Neural progenitor cell (in vitro differentiated cells): Measurements from ENCODE around the gene DNAJA4. TPM values are rescaled to one million over a fixed set of nuclear protein-coding genes. Genes with fewer than 3 reads are reported as not detected.

Experiments
- DNase-seq: peaks from one replicate; pipeline ENCODE4 v3.0.0-alpha.2; 2016; ENCODE audit warnings: low spot score
- H2AFZ ChIP-seq: fragments of 200-600 bp; sonication (generic); replicated peaks from 2 replicates; pipeline ENCODE4 v1.6.1; 2016; ENCODE audit warnings: antibody characterized with exemption
- H3F3A ChIP-seq: fragments of 200-600 bp; sonication (generic); 2 replicates; pipeline ENCODE4 v1.6.1; 2016; ENCODE audit warnings: antibody characterized with exemption, low read depth
- H3K27ac ChIP-seq: fragments of 200-600 bp; sonication (generic); 2 replicates; pipeline ENCODE4 v1.5.1; 2016; ENCODE audit warnings: mild to moderate bottlenecking
- H3K27me3 ChIP-seq: fragments of 200-600 bp; sonication (generic); 2 replicates; pipeline ENCODE4 v1.6.1; 2016; ENCODE audit warnings: mild to moderate bottlenecking, moderate library complexity
- H3K36me3 ChIP-seq: fragments of 200-600 bp; sonication (generic); 2 replicates; pipeline ENCODE4 v1.5.1; 2016
- H3K4me1 ChIP-seq: fragments of 200-600 bp; sonication (generic); 2 replicates; pipeline ENCODE4 v1.6.1; 2016; ENCODE audit warnings: mixed run types
- H3K4me2 ChIP-seq: fragments of 200-600 bp; sonication (generic); 2 replicates; pipeline ENCODE4 v1.6.1; 2016
- H3K4me3 ChIP-seq: fragments of 200-600 bp; sonication (generic); 2 replicates; pipeline ENCODE4 v1.5.1; 2016
- H3K79me2 ChIP-seq: fragments of 200-600 bp; sonication (generic); 2 replicates; pipeline ENCODE4 v1.6.1; 2016; ENCODE audit warnings: low read depth
- H3K9ac ChIP-seq: fragments of 200-600 bp; sonication (generic); 2 replicates; pipeline ENCODE4 v1.6.1; 2016
- H3K9me3 ChIP-seq: fragments of 200-600 bp; sonication (generic); 2 replicates; pipeline ENCODE4 v1.5.1; 2016; ENCODE audit warnings: low read depth
- H4K20me1 ChIP-seq: fragments of 200-600 bp; sonication (generic); 2 replicates; pipeline ENCODE4 v1.6.1; 2016; ENCODE audit warnings: low read depth
- H3K27ac Mint-ChIP-seq: 3 replicates; pipeline ENCODE4 v1.8.0; 2021; ENCODE audit warnings: mixed read lengths
- H3K27me3 Mint-ChIP-seq: 2 replicates; pipeline ENCODE4 v1.8.0; 2022; ENCODE audit warnings: low read depth, mild to moderate bottlenecking, inconsistent platforms, moderate library complexity, mixed read lengths; ENCODE audit not compliant: insufficient read depth
- H3K36me3 Mint-ChIP-seq: 3 replicates; pipeline ENCODE4 v1.8.0; 2021; ENCODE audit warnings: mixed read lengths
- H3K4me1 Mint-ChIP-seq: 3 replicates; pipeline ENCODE4 v1.8.0; 2021; ENCODE audit warnings: mixed read lengths
- H3K4me3 Mint-ChIP-seq: 3 replicates; pipeline ENCODE4 v1.8.0; 2021; ENCODE audit warnings: mild to moderate bottlenecking, moderate library complexity, mixed read lengths
- H3K9me3 Mint-ChIP-seq: 3 replicates; pipeline ENCODE4 v1.8.0; 2020; ENCODE audit warnings: mixed read lengths
- CTCF ChIP-seq: fragments of 200-600 bp; sonication (generic); IDR thresholded peaks from 2 replicates; pipeline ENCODE4 v1.5.1; 2017; ENCODE audit warnings: antibody characterized with exemption, mild to moderate bottlenecking
- EZH2 ChIP-seq: fragments of 200-600 bp; sonication (generic); IDR thresholded peaks from 2 replicates; pipeline ENCODE4 v1.6.1; 2017; ENCODE audit warnings: antibody characterized with exemption, mild to moderate bottlenecking, moderate library complexity
- EZH2phosphoT487 ChIP-seq: fragments of 200-600 bp; sonication (generic); IDR thresholded peaks from 2 replicates; pipeline ENCODE4 v1.6.1; 2017; ENCODE audit warnings: antibody characterized with exemption
- total RNA-seq: library from RNA; depleted of rRNA; stranded (reverse); fragments of >200 nt; gene quantifications from 2 replicates; pipeline ENCODE4 v1.2.3, GENCODE V29; 2015; ENCODE audit warnings: low replicate concordance

Gene DNAJA4
- total RNA-seq: 0.12 TPM in 1 of 2 replicates, not detected in the other

GRCh38 chr15:78264304-78265136, at the start of gene DNAJA4:
Gene DNAJA4 (plus strand): TSS chr15:78264562. CDS start chr15:78264764, 202 bp downstream.
- no peak within 1 kb of the TSS for H3K9ac ChIP-seq
- no peak within 1 kb of the TSS for H3K27ac Mint-ChIP-seq
- H3K9me3 ChIP-seq: no peaks in the 10 kb centered on the region
- H3K36me3 ChIP-seq: no peaks in the 10 kb centered on the region
- H4K20me1 ChIP-seq: no peaks in the 10 kb centered on the region
- no peaks in the 10 kb centered on the region for H3K36me3 Mint-ChIP-seq
- no peak within 1 kb of the TSS for H3K4me3 Mint-ChIP-seq
- peak; percentile 17 for DNase-seq
- no peak within 1 kb of the TSS for H3K4me2 ChIP-seq
- no peak within 1 kb of the TSS for H3K4me3 ChIP-seq
- no peaks in the 10 kb centered on the region for H3K79me2 ChIP-seq
- H3K27me3 Mint-ChIP-seq: peaks cover 4% of the 10 kb centered on the region
- no peaks in the 10 kb centered on the region for H3K4me1 ChIP-seq
- no peak within 1 kb of the TSS for H3K27ac ChIP-seq
- no peaks in the 10 kb centered on the region for H3F3A ChIP-seq
- TF ChIP-seq CTCF (no peak), EZH2 (no peak), EZH2phosphoT487 (peak; percentile 11)
- peaks cover 19% of the 10 kb centered on the region for H3K27me3 ChIP-seq
- H3K4me1 Mint-ChIP-seq: peaks cover 18% of the 10 kb centered on the region
- H3K9me3 Mint-ChIP-seq: no peaks in the 10 kb centered on the region
- H2AFZ ChIP-seq: no peak within 1 kb of the TSS

- no peaks in the 10 kb centered on the region for H3F3A ChIP-seq
- H3K27me3 ChIP-seq: no peaks in the 10 kb centered on the region
- H3K9me3 ChIP-seq: no peaks in the 10 kb centered on the region
- H3K4me1 ChIP-seq: no peaks in the 10 kb centered on the region
- no peaks in the 10 kb centered on the region for H3K9me3 Mint-ChIP-seq
- no peaks in the 10 kb centered on the region for H3K36me3 Mint-ChIP-seq
- no peak for TF ChIP-seq CTCF
- TF ChIP-seq EZH2phosphoT487: no peak
- TF ChIP-seq EZH2: no peak
- DNase-seq: no peak
- H3K4me3 ChIP-seq: no peak overlapping the region
- H2AFZ ChIP-seq: no peak overlapping the region
- peaks cover 15% of the 10 kb centered on the region for H3K4me1 Mint-ChIP-seq
- H3K4me2 ChIP-seq: no peak overlapping the region
- no peak overlapping the region for H3K4me3 Mint-ChIP-seq
- no peak overlapping the region for H3K27ac ChIP-seq
- H3K27me3 Mint-ChIP-seq: peaks cover 5% of the 10 kb centered on the region
- H3K9ac ChIP-seq: no peak overlapping the region
- no peaks in the 10 kb centered on the region for H3K79me2 ChIP-seq
- no peaks in the 10 kb centered on the region for H3K36me3 ChIP-seq
- no peak overlapping the region for H3K27ac Mint-ChIP-seq
- H4K20me1 ChIP-seq: no peaks in the 10 kb centered on the region
Measured at GRCh38 chr15:78216276-78217104, 47.9 kb upstream of the DNAJA4 start.

- Histone ChIP-seq H2AFZ (peak overlapping the region; percentile 87), H3K4me1 (no peaks in the 10 kb centered on the region), H3K4me3 (no peak overlapping the region), H3K9me3 (no peaks in the 10 kb centered on the region), H3K27me3 (no peaks in the 10 kb centered on the region), H3K79me2 (no peaks in the 10 kb centered on the region), H4K20me1 (no peaks in the 10 kb centered on the region), H3K36me3 (no peaks in the 10 kb centered on the region), H3K4me2 (no peak overlapping the region), H3K27ac (no peak overlapping the region), H3F3A (no peaks in the 10 kb centered on the region), H3K9ac (no peak overlapping the region)
- peaks cover 4% of the 10 kb centered on the region for H3K4me1 Mint-ChIP-seq
- DNase-seq: no peak
- no peak overlapping the region for H3K4me3 Mint-ChIP-seq
- peaks cover 2% of the 10 kb centered on the region for H3K27me3 Mint-ChIP-seq
- H3K36me3 Mint-ChIP-seq: no peaks in the 10 kb centered on the region
- H3K27ac Mint-ChIP-seq: no peak overlapping the region
- peaks cover 3% of the 10 kb centered on the region for H3K9me3 Mint-ChIP-seq
- TF ChIP-seq CTCF (no peak), EZH2phosphoT487 (no peak), EZH2 (no peak)
Measured at GRCh38 chr15:78220713-78221112, 43.6 kb upstream of the DNAJA4 start.
